HCT116 (cell line): ENCODE measurements around the gene WFDC1. TPM values are rescaled to one million over a fixed set of nuclear protein-coding genes. Genes with fewer than 3 reads are reported as not detected.

Experiments used
- ATAC-seq: fragments of 200-7000 bp; cut with Tn5 transposase; 2 replicates; pipeline ENCODE4 v1.9.1; 2020; ENCODE audit warnings: mild to moderate bottlenecking, moderate library complexity
- BruUV-seq: library from RNA; stranded (reverse); fragments of 400-500 nt; replicated peaks from 2 replicates; lab custom pipeline; 2021; lab: Mats Ljungman, UMichigan
- CTCF ChIA-PET: fragments of 300-600 bp; sonication (Branson Sonifier 250); formaldehyde crosslinking; loops from one replicate; lab custom pipeline; 2021; ENCODE audit warnings: antibody characterized with exemption; lab: Charles Lee
- POLR2A ChIA-PET: fragments of 300-600, 350-600 bp; sonication (Branson Sonifier 250); formaldehyde crosslinking; loops from one replicate; lab custom pipeline; 2021; ENCODE audit warnings: antibody characterized with exemption; lab: Charles Lee
- RAD21 ChIA-PET, 2 experiments: fragments of 300-600 bp; sonication (Branson Sonifier 250); formaldehyde crosslinking; loops; one replicate each; lab custom pipeline; 2023; ENCODE audit warnings: low total read pairs in 2 of 2; ENCODE audit not compliant: uncharacterized antibody in 2 of 2, unreplicated experiment in 2 of 2, low non-redundant PET in 1 of 2; lab: Charles Lee
- DNase-seq: peaks from one replicate; pipeline ENCODE4 v3.0.0-alpha.2; 2010; ENCODE audit warnings: low read depth, low spot score
- H2AFZ ChIP-seq: fragments of 200-600 bp; shearing (Covaris generic), sonication (generic); 2 replicates; pipeline ENCODE4 v1.6.1; 2017; ENCODE audit warnings: low read depth, mixed run types, mixed read lengths, antibody characterized with exemption, low read length; ENCODE audit not compliant: poor library complexity, severe bottlenecking
- H3K27ac ChIP-seq: 2 replicates; pipeline ENCODE4 v1.5.1; 2012; ENCODE audit warnings: low read depth, low read length
- H3K27me3 ChIP-seq: fragments of 200-600 bp; sonication (generic); 2 replicates; pipeline ENCODE4 v1.6.1; 2016; ENCODE audit warnings: mixed run types, low read length, mixed read lengths; ENCODE audit not compliant: insufficient read depth
- H3K36me3 ChIP-seq, 2 experiments: fragments of 200-500 bp in 1 of 2; fragments of 200-600 bp in 1 of 2; sonication (Bioruptor generic) in 1 of 2; sonication (generic) in 1 of 2; 2 replicates each; pipeline versions ENCODE4 v1.5.1 to v1.6.1; 2014 to 2016; ENCODE audit warnings: low read length in 2 of 2, inconsistent platforms in 1 of 2, mixed read lengths in 1 of 2, mixed run types in 1 of 2; ENCODE audit not compliant: insufficient read depth in 2 of 2, control insufficient read depth in 1 of 2
- H3K4me1 ChIP-seq, 2 experiments: fragments of 200-600 bp in 1 of 2; sonication (generic) in 1 of 2; 2 replicates each; pipeline versions ENCODE4 v1.5.1 to v1.6.1; 2012 to 2017; ENCODE audit warnings: low read length in 2 of 2, inconsistent platforms in 1 of 2, mild to moderate bottlenecking in 1 of 2, mixed read lengths in 1 of 2, mixed run types in 1 of 2, moderate library complexity in 1 of 2; ENCODE audit not compliant: insufficient read depth in 2 of 2, control insufficient read depth in 1 of 2
- H3K4me2 ChIP-seq: fragments of 200-600 bp; sonication (generic); 2 replicates; pipeline ENCODE4 v1.6.1; 2017; ENCODE audit warnings: mixed run types, low read length, mixed read lengths
- H3K4me3 ChIP-seq, 2 experiments: fragments of 200-600 bp in 1 of 2; sonication (generic) in 1 of 2; replicated peaks in 1 of 2; 2 replicates each; pipeline ENCODE4 v1.5.1; 2011 to 2016; ENCODE audit warnings: low read length in 2 of 2, control low read depth in 1 of 2, low read depth in 1 of 2, mild to moderate bottlenecking in 1 of 2, mixed read lengths in 1 of 2, mixed run types in 1 of 2
- H3K79me2 ChIP-seq: fragments of 200-600 bp; sonication (generic); 2 replicates; pipeline ENCODE4 v1.6.1; 2017; ENCODE audit warnings: mild to moderate bottlenecking, mixed run types, low read length, moderate library complexity, mixed read lengths; ENCODE audit not compliant: insufficient read depth
- H3K9ac ChIP-seq: fragments of 200-600 bp; sonication (generic); 2 replicates; pipeline ENCODE4 v1.6.1; 2016; ENCODE audit warnings: low read length, mixed read lengths
- H3K9me2 ChIP-seq: fragments of 200-600 bp; sonication (generic), shearing (Covaris generic); 2 replicates; pipeline ENCODE4 v1.6.1; 2017; ENCODE audit warnings: mixed run types, mild to moderate bottlenecking, moderate library complexity; ENCODE audit not compliant: insufficient read depth
- H3K9me3 ChIP-seq, 2 experiments: fragments of 200-500 bp in 1 of 2; fragments of 200-600 bp in 1 of 2; sonication (Bioruptor generic) in 1 of 2; sonication (generic) in 1 of 2; 2 replicates each; pipeline ENCODE4 v1.6.1; 2014 to 2017; ENCODE audit warnings: low read length in 2 of 2, mixed read lengths in 2 of 2, inconsistent platforms in 1 of 2, low read depth in 1 of 2, mild to moderate bottlenecking in 1 of 2, mixed run types in 1 of 2, moderate library complexity in 1 of 2; ENCODE audit not compliant: control insufficient read depth in 1 of 2, insufficient read depth in 1 of 2
- H4K20me1 ChIP-seq: fragments of 200-600 bp; sonication (generic), shearing (Covaris generic); 2 replicates; pipeline ENCODE4 v1.6.1; 2017; ENCODE audit warnings: mixed run types, mild to moderate bottlenecking, moderate library complexity; ENCODE audit not compliant: insufficient read depth
- CBX3 ChIP-seq: IDR thresholded peaks from 2 replicates; pipeline ENCODE4 v1.6.1; 2012; ENCODE audit warnings: low read depth
- CEBPB ChIP-seq: IDR thresholded peaks from 2 replicates; pipeline ENCODE4 v1.6.1; 2012; ENCODE audit warnings: low read depth
- EGR1 ChIP-seq: IDR thresholded peaks from 2 replicates; pipeline ENCODE4 v1.6.1; 2012; ENCODE audit warnings: low read depth
- ELF1 ChIP-seq: IDR thresholded peaks from 2 replicates; pipeline ENCODE4 v1.6.1; 2012; ENCODE audit warnings: low read depth, borderline replicate concordance
- EZH2phosphoT487 ChIP-seq: fragments of 200-600 bp; IDR thresholded peaks from 2 replicates; pipeline ENCODE4 v1.6.1; 2018; ENCODE audit warnings: antibody characterized with exemption, borderline replicate concordance
- FOSL1 ChIP-seq: IDR thresholded peaks from 2 replicates; pipeline ENCODE4 v1.6.1; 2012; ENCODE audit warnings: low read depth
- JUND ChIP-seq: IDR thresholded peaks from 2 replicates; pipeline ENCODE4 v1.6.1; 2012
- POLR2A ChIP-seq: IDR thresholded peaks from 2 replicates; pipeline ENCODE4 v1.7.0; 2011; ENCODE audit warnings: borderline replicate concordance; ENCODE audit not compliant: insufficient read depth, insufficient read length; ENCODE audit errors: extremely low read depth
- POLR2AphosphoS5 ChIP-seq: IDR thresholded peaks from 2 replicates; pipeline ENCODE4 v1.6.1; 2011; ENCODE audit warnings: mild to moderate bottlenecking, low read depth, low read length, moderate library complexity
- SIN3A ChIP-seq: IDR thresholded peaks from 2 replicates; pipeline ENCODE4 v1.6.1; 2012; ENCODE audit warnings: low read depth
- SP1 ChIP-seq: IDR thresholded peaks from 2 replicates; pipeline ENCODE4 v1.6.1; 2012; ENCODE audit warnings: low read depth
- SRF ChIP-seq: IDR thresholded peaks from 2 replicates; pipeline ENCODE4 v1.6.1; 2012; ENCODE audit warnings: low read depth
- YY1 ChIP-seq: IDR thresholded peaks from 2 replicates; pipeline ENCODE4 v1.6.1; 2011; ENCODE audit warnings: low read length, low read depth, moderate library complexity, mild to moderate bottlenecking; ENCODE audit not compliant: insufficient replicate concordance; ENCODE audit errors: extremely low read depth
- ZFX ChIP-seq: fragments of 450-650 bp; IDR thresholded peaks from 2 replicates; pipeline ENCODE4 v1.6.1; 2017
- ZNF274 ChIP-seq: fragments of 200-500 bp; sonication (Bioruptor generic); IDR thresholded peaks from 2 replicates; pipeline ENCODE4 v1.6.1; 2014; ENCODE audit warnings: mild to moderate bottlenecking, low read depth, low read length, inconsistent platforms
- intact Hi-C: fragments of 100-400 bp; cut with micrococcal nuclease; formaldehyde crosslinking; loops from 2 replicates; pipeline ENCODE4 v1.10.0; 2022
- total RNA-seq: library from RNA; stranded (reverse); gene quantifications from one replicate; pipeline ENCODE4 v1.2.1, GENCODE V29; 2021; ENCODE audit not compliant: unreplicated experiment
- TF ChIP-seq, protein P1 (sequence below), 3 experiments: fragments of 200-600 bp in 1 of 3; sonication (generic) in 1 of 3; IDR thresholded peaks in 2 of 3; conservative IDR thresholded peaks in 1 of 3; 2 replicates each; pipeline ENCODE4 v1.5.1; 2012 to 2017; ENCODE audit warnings: low read depth in 2 of 3, low read length in 2 of 3, antibody characterized with exemption in 1 of 3, borderline replicate concordance in 1 of 3, control low read depth in 1 of 3, mild to moderate bottlenecking in 1 of 3, mixed read lengths in 1 of 3, mixed run types in 1 of 3, moderate library complexity in 1 of 3; ENCODE audit not compliant: insufficient read depth in 1 of 3
- TF ChIP-seq, protein P2 (sequence below): IDR thresholded peaks from 2 replicates; pipeline ENCODE4 v1.6.1; 2012; ENCODE audit warnings: low read depth
- TF ChIP-seq, protein P3 (sequence below): IDR thresholded peaks from 2 replicates; pipeline ENCODE4 v1.6.1; 2011; ENCODE audit warnings: mild to moderate bottlenecking, low read length, moderate library complexity; ENCODE audit not compliant: insufficient replicate concordance; ENCODE audit errors: extremely low read depth

WFDC1 gene
- total RNA-seq, 1 experiment from 2014 or later: 0.42 TPM

DNA sequence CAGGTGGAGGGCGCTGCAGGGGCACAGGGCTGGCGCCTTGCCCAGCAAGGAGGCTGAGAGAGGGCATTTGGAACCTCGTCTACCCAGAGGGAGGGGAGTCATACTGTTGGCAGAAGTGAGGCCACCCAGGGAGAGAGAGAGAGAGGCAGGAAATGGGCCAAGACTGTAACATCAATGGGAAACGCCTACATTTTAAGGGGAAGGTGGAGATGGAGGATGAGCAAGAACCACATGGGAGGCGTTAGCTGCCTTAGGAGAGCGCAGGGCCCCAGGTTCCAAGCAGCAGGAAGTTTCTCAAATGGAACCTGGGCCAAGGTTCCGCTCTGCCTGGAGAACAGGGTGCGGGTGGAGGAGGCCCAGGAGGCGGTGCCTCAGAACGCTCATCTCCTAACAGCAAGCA lies 2.7 kb upstream of the WFDC1 start:
- TF ChIP-seq, protein P1, sequence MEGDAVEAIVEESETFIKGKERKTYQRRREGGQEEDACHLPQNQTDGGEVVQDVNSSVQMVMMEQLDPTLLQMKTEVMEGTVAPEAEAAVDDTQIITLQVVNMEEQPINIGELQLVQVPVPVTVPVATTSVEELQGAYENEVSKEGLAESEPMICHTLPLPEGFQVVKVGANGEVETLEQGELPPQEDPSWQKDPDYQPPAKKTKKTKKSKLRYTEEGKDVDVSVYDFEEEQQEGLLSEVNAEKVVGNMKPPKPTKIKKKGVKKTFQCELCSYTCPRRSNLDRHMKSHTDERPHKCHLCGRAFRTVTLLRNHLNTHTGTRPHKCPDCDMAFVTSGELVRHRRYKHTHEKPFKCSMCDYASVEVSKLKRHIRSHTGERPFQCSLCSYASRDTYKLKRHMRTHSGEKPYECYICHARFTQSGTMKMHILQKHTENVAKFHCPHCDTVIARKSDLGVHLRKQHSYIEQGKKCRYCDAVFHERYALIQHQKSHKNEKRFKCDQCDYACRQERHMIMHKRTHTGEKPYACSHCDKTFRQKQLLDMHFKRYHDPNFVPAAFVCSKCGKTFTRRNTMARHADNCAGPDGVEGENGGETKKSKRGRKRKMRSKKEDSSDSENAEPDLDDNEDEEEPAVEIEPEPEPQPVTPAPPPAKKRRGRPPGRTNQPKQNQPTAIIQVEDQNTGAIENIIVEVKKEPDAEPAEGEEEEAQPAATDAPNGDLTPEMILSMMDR (IDR thresholded peaks at IDR 0.05 in 2 of 3, conservative IDR thresholded peaks at IDR 0.05 in 1 of 3; ENCODE audit: borderline replicate concordance in 1 of 3, insufficient read depth in 1 of 3, low read depth in 2 of 3, low read length in 2 of 3): no peak
- TF ChIP-seq YY1 (no peak), CEBPB (no peak), CBX3 (no peak), POLR2A (no peak), SP1 (no peak), ZFX (no peak), SRF (no peak), POLR2AphosphoS5 (no peak), EZH2phosphoT487 (no peak), SIN3A (no peak), EGR1 (no peak), JUND (no peak), ELF1 (no peak), FOSL1 (no peak), ZNF274 (no peak)
- TF ChIP-seq, protein P2, sequence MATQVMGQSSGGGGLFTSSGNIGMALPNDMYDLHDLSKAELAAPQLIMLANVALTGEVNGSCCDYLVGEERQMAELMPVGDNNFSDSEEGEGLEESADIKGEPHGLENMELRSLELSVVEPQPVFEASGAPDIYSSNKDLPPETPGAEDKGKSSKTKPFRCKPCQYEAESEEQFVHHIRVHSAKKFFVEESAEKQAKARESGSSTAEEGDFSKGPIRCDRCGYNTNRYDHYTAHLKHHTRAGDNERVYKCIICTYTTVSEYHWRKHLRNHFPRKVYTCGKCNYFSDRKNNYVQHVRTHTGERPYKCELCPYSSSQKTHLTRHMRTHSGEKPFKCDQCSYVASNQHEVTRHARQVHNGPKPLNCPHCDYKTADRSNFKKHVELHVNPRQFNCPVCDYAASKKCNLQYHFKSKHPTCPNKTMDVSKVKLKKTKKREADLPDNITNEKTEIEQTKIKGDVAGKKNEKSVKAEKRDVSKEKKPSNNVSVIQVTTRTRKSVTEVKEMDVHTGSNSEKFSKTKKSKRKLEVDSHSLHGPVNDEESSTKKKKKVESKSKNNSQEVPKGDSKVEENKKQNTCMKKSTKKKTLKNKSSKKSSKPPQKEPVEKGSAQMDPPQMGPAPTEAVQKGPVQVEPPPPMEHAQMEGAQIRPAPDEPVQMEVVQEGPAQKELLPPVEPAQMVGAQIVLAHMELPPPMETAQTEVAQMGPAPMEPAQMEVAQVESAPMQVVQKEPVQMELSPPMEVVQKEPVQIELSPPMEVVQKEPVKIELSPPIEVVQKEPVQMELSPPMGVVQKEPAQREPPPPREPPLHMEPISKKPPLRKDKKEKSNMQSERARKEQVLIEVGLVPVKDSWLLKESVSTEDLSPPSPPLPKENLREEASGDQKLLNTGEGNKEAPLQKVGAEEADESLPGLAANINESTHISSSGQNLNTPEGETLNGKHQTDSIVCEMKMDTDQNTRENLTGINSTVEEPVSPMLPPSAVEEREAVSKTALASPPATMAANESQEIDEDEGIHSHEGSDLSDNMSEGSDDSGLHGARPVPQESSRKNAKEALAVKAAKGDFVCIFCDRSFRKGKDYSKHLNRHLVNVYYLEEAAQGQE: no peak
- TF ChIP-seq, protein P3, sequence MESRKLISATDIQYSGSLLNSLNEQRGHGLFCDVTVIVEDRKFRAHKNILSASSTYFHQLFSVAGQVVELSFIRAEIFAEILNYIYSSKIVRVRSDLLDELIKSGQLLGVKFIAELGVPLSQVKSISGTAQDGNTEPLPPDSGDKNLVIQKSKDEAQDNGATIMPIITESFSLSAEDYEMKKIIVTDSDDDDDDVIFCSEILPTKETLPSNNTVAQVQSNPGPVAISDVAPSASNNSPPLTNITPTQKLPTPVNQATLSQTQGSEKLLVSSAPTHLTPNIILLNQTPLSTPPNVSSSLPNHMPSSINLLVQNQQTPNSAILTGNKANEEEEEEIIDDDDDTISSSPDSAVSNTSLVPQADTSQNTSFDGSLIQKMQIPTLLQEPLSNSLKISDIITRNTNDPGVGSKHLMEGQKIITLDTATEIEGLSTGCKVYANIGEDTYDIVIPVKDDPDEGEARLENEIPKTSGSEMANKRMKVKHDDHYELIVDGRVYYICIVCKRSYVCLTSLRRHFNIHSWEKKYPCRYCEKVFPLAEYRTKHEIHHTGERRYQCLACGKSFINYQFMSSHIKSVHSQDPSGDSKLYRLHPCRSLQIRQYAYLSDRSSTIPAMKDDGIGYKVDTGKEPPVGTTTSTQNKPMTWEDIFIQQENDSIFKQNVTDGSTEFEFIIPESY: no peak
- Histone ChIP-seq H3K36me3 (no peaks in the 10 kb centered on the region), H3K9ac (no peak overlapping the region), H3K4me2 (no peak overlapping the region), H3K4me1 (no peaks in the 10 kb centered on the region), H3K9me2 (no peaks in the 10 kb centered on the region), H3K9me3 (no peaks in the 10 kb centered on the region), H3K4me3 (no peak overlapping the region), H3K27ac (no peak overlapping the region), H2AFZ (no peak overlapping the region), H3K79me2 (no peaks in the 10 kb centered on the region), H4K20me1 (no peaks in the 10 kb centered on the region), H3K27me3 (peaks cover 32% of the 10 kb centered on the region; the same call in 1 of the 2 replicates)
- ATAC-seq (no peak), DNase-seq (no peak)
- ChIA-PET POLR2A (no interaction called here), CTCF (interaction anchor here (0.8 to 1.1 kb wide), 2 partner anchors 15 to 16 kb away, joined by 3 read pairs; no protein-coding TSS in a partner anchor), RAD21 (no interaction called here)
- intact Hi-C loops: no loop called here
- no TSS peak for BruUV-seq
